Uterus (tissue), 2 donors: ENCODE measurements around the gene SYCP2.

Source experiments
- POLR2A ChIP-seq, 2 donors: fragments of 450-650 bp; IDR thresholded peaks; one replicate each; pipeline ENCODE4 v1.6.1; 2016; ENCODE audit warnings: antibody characterized with exemption in 2 of 2, mild to moderate bottlenecking in 1 of 2, moderate library complexity in 1 of 2
- TF ChIP-seq, protein P1 (sequence below), 4 experiments: fragments of 200-600 bp in 2 of 4; fragments of 450-650 bp in 2 of 4; sonication (generic) in 2 of 4; IDR thresholded peaks; one replicate each; pipeline ENCODE4 v1.5.1; 2016 to 2019; ENCODE audit warnings: antibody characterized with exemption in 4 of 4, mild to moderate bottlenecking in 2 of 4, moderate library complexity in 1 of 4

DNA sequence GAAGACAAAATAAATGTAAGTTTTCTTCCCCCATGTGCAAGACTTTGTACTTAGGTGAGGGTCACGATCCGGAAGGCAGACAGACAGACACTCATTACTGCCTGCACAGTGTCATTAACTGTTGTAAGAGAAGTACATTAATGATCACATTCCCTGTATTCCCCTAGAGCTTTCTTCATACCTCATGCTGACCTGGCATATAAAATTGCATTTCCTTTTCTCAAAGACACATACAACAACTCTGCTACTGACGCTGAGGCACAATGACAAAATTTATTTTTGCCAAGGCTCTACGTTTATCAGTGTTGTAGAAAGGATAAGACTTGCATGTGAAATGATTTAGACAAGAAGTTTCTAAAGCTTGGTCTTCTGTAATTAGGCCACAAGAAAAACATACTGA, 3.0 kb upstream of the SYCP2 start:
- TF ChIP-seq, protein P1, sequence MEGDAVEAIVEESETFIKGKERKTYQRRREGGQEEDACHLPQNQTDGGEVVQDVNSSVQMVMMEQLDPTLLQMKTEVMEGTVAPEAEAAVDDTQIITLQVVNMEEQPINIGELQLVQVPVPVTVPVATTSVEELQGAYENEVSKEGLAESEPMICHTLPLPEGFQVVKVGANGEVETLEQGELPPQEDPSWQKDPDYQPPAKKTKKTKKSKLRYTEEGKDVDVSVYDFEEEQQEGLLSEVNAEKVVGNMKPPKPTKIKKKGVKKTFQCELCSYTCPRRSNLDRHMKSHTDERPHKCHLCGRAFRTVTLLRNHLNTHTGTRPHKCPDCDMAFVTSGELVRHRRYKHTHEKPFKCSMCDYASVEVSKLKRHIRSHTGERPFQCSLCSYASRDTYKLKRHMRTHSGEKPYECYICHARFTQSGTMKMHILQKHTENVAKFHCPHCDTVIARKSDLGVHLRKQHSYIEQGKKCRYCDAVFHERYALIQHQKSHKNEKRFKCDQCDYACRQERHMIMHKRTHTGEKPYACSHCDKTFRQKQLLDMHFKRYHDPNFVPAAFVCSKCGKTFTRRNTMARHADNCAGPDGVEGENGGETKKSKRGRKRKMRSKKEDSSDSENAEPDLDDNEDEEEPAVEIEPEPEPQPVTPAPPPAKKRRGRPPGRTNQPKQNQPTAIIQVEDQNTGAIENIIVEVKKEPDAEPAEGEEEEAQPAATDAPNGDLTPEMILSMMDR (IDR thresholded peaks at IDR 0.05): no peak
- no peak for TF ChIP-seq POLR2A (IDR thresholded peaks at IDR 0.05)
